GM12891 (cell line): ENCODE data around the gene LAMC2.

Experiments used
- POLR2A ChIP-seq: IDR thresholded peaks from 2 replicates; pipeline ENCODE4 v1.6.1; 2011; ENCODE audit warnings: low read depth, low read length, control low read depth
- TAF1 ChIP-seq: IDR thresholded peaks from 2 replicates; pipeline ENCODE4 v1.6.1; 2011; ENCODE audit warnings: low read depth, low read length, control low read depth

GRCh38 chr1:183212870-183213269, 26.8 kb downstream of the LAMC2 start:
- no peak for TF ChIP-seq POLR2A
- no peak for TF ChIP-seq TAF1
